GM12872 (cell line): ENCODE results near the gene NUP85.
A peak's percentile ranks its signal among the peaks of the same experiment; 100 is the strongest.

Experiments
- TF ChIP-seq, protein P1 (sequence below): IDR thresholded peaks from 3 replicates; pipeline ENCODE4 v1.5.1; 2011; ENCODE audit warnings: low read depth, mild to moderate bottlenecking, low read length, moderate library complexity; ENCODE audit not compliant: insufficient read depth

NUP85 gene

DNA sequence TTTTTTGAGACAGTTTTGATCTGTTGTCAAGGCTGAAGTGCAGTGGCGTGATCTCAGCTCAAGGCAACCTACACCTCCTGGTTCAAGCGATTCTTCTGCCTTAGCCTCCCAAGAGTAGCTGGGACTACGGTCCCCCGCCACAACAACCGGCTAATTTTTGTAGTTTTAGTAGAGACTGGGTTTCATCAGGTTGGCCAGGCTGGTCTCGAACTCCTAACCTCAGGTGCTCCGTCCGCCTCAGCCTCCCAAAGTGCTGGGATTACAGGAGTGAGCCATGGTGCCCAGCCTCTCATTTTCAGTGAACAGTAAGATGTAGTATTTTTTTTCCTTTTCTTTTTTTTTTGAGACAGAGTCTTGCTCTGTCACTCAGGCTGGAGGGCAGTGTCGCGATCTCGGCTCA, 30.5 kb upstream of the NUP85 start:
- TF ChIP-seq, protein P1, sequence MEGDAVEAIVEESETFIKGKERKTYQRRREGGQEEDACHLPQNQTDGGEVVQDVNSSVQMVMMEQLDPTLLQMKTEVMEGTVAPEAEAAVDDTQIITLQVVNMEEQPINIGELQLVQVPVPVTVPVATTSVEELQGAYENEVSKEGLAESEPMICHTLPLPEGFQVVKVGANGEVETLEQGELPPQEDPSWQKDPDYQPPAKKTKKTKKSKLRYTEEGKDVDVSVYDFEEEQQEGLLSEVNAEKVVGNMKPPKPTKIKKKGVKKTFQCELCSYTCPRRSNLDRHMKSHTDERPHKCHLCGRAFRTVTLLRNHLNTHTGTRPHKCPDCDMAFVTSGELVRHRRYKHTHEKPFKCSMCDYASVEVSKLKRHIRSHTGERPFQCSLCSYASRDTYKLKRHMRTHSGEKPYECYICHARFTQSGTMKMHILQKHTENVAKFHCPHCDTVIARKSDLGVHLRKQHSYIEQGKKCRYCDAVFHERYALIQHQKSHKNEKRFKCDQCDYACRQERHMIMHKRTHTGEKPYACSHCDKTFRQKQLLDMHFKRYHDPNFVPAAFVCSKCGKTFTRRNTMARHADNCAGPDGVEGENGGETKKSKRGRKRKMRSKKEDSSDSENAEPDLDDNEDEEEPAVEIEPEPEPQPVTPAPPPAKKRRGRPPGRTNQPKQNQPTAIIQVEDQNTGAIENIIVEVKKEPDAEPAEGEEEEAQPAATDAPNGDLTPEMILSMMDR, result no peak

DNA sequence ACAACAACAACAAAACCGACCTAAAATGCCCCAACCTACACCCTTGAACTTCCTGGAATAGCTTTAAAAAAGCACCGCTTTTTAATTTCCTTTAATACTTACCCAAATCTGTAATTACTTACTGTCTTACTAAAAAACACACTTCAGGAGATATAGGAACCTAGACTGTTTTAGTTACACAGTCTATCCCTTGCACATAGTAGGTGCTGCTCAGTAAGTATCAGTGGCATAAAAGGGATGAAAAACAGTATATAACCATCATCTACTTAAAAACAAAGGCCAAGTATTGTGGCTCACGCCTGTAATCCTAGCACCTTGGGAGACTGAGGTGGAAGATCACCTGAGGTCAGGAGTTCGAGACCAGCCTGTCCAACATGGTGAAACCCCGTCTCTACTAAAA, 28.9 kb upstream of the NUP85 start:
- TF ChIP-seq, protein P1, result no peak

DNA sequence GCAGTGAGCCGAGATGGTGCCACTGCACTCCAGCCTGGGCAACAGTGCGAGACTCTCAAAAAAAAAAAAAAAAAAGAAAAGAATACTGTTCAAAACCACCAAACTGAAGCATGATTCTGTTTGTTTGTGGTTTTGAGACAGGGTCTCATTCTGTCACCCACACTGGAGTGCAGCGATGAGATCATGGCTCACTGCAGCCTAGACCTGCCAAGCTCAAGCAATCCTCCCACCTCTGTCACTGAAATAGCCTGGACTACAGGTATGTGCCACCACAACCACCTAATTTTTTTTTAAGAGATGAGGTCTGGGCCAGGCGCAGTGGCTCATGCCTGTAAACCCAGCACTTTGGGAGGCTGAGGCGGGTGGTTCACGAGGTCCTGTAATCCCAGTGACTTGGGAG, 27.0 kb upstream of the NUP85 start:
- TF ChIP-seq, protein P1, result no peak

DNA sequence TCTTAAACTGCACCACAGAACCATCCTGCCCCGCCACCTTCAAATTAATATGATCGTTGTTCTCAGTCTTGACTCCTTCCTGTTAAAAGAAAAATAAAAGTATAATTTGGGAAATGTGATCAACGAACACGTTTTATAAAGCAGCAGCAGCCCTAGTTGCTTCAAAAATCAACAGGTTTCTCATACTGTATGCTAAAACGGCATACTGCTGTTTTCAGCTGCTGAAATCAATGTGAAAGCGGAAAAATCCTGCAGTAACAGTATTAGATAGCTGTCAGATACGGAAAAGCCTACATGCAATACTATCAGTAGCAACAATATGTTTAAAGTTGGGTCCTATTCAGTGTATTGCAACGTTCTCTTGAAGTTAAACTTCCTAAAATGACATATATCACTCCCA, 24.4 kb upstream of the NUP85 start:
- TF ChIP-seq, protein P1, result no peak

DNA sequence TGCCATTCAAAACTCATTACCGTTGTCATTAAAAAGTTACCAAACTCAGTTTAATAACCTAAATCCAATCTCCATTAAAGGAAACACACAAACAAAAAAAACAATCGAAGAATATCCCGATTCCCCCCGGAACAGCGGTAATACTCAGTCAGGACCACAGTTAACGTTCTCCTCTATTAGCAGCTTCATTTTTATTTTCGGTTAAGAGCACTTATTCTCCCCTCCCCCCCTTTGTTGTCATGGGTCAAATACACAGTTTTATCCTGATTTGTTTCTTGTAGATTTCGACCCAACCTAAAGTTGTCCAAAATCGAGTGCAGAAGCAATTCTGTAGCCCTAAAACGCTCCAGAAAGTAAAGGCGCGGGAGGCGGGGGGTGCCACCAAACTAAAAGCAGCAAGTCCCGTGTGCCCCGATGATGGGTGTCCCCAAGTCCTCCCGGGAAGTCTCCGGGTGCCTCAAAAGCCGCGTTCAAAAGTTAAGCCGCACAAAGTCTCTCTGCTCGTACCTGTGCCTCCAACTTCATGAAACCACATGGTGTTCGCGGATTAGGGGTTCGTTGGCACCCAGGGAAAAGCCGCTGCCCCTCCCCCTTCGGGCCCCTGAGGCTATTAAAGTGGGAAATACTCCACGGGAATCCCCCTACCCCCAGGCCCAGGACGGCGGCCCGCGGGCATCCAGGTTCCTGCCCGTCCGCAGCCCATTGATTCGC, 23.7 kb upstream of the NUP85 start:
- TF ChIP-seq, protein P1, result no peak

DNA sequence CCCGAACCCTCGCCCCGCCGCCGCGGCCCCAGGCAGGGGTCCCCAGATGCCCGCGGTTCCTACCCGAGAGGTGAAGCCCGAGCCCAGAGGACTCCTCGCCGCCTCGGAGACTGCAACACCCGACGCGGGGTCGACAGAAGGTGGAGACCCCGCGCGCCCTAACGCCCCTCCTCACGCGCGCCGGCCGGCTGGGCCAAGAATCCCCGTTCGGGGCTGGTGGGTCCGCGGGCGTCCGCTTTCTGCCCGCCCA, 23.2 kb upstream of the NUP85 start:
- TF ChIP-seq, protein P1, result no peak

DNA sequence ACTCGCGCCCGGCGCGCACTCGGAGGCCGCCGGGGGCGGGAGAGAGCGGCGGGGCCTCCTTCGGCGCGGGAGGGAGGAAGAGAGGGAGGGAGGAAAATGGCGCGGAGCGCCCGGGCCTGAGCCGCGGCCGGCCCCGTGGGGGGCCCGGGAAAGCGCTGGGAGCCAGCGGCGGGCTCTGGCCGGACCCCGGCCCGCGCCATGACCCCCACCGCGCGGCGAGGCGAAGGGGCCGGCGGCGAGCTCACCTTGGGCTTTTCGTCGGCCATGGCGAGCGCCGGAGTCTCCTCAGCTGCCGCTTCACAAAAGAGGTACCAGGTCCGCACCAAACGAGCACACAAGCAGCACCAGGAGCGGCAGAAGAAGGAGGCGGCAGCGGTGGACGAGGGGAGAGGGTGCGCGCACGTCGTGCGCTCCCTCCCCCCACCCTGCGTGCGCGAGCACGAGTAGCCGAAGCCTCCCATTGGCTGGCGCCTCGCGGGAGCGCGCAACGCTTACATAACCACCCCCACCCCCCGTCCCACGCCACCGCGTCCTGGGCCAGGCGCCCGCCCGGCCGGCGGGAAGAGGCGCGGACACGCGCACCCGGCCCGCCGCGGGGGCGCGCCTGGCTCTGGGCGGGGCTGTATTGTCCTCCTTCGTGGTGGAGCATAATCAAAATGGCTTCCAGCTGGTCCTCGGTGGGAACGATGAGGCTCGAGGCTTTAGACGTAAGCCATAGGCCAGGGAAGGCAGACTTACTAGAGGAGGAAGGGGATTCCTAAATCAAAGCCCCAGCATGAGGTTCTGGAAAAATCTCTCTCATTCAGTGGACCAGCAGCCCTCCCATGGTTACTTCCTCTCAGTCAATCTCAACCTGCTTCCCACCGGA, 22.7 kb upstream of the NUP85 start, which contains the start of gene SUMO2:
TSS of gene SUMO2 (minus strand) at position 391 of the 868 bp plus-strand sequence. CDS start at position 266, 125 bp downstream.
- TF ChIP-seq, protein P1, result peak; percentile 19; the same call in 1 of the 3 replicates
